SU-DHL-6 (cell line): ENCODE data around the gene PMEPA1.

Experiments
- H2AFZ ChIP-seq: fragments of 200-600 bp; sonication (generic); 2 replicates; pipeline ENCODE4 v1.6.1; 2014; ENCODE audit warnings: low read depth, mild to moderate bottlenecking, moderate library complexity, mixed read lengths, antibody characterized with exemption, low read length; ENCODE audit not compliant: severe bottlenecking
- H3F3A ChIP-seq: fragments of 200-600 bp; shearing (Covaris generic); 2 replicates; pipeline ENCODE4 v1.6.0; 2016; ENCODE audit warnings: antibody characterized with exemption, mild to moderate bottlenecking; ENCODE audit not compliant: insufficient read depth
- H3K27ac ChIP-seq: fragments of 200-600 bp; sonication (generic); 2 replicates; pipeline ENCODE4 v1.5.1; 2016; ENCODE audit warnings: low read depth, mild to moderate bottlenecking, low read length, moderate library complexity, mixed read lengths
- H3K27me3 ChIP-seq: fragments of 200-600 bp; sonication (generic), shearing (Covaris generic); 2 replicates; pipeline ENCODE4 v1.6.0; 2014; ENCODE audit warnings: mild to moderate bottlenecking, low read length
- H3K36me3 ChIP-seq: fragments of 200-600 bp; sonication (generic); 2 replicates; pipeline ENCODE4 v1.6.1; 2014; ENCODE audit warnings: mild to moderate bottlenecking, low read length, mixed read lengths
- H3K4me2 ChIP-seq: fragments of 300-600, 200-600 bp; shearing (Covaris generic), sonication (generic); 2 replicates; pipeline ENCODE4 v1.6.0; 2014; ENCODE audit warnings: low read length, low read depth, mild to moderate bottlenecking; ENCODE audit not compliant: poor library complexity, severe bottlenecking
- H3K4me3 ChIP-seq: fragments of 200-600 bp; sonication (generic); 2 replicates; pipeline ENCODE4 v1.5.1; 2014; ENCODE audit warnings: antibody characterized with exemption, low read length, mild to moderate bottlenecking, mixed read lengths; ENCODE audit not compliant: insufficient read depth, poor library complexity, severe bottlenecking
- H3K79me2 ChIP-seq: fragments of 200-600 bp; sonication (generic); 2 replicates; pipeline ENCODE4 v1.6.1; 2014; ENCODE audit warnings: mild to moderate bottlenecking, low read length, moderate library complexity; ENCODE audit not compliant: insufficient read depth
- H3K9ac ChIP-seq: fragments of 200-600 bp; sonication (generic); 2 replicates; pipeline ENCODE4 v1.7.0; 2014; ENCODE audit warnings: mild to moderate bottlenecking, low read length
- H3K9me2 ChIP-seq: fragments of 200-600 bp; sonication (generic); replicated peaks from 2 replicates; pipeline ENCODE4 v1.6.1; 2014; ENCODE audit warnings: low read length; ENCODE audit not compliant: insufficient read depth
- H3K9me3 ChIP-seq: fragments of 200-600 bp; sonication (generic); 2 replicates; pipeline ENCODE4 v1.6.1; 2014; ENCODE audit warnings: low read length, mixed read lengths; ENCODE audit not compliant: insufficient read depth
- H4K20me1 ChIP-seq: fragments of 200-600 bp; sonication (generic); 2 replicates; pipeline ENCODE4 v1.6.1; 2014; ENCODE audit warnings: low read depth, mild to moderate bottlenecking, antibody characterized with exemption, low read length, moderate library complexity, mixed read lengths
- CTCF ChIP-seq: fragments of 200-600 bp; sonication (generic); IDR thresholded peaks from one replicate; pipeline ENCODE4 v1.5.1; 2017; ENCODE audit warnings: antibody characterized with exemption, mild to moderate bottlenecking, low read length, moderate library complexity; ENCODE audit not compliant: insufficient read depth, poor library complexity, severe bottlenecking
- EZH2phosphoT487 ChIP-seq: fragments of 200-600 bp; sonication (generic), shearing (Covaris generic); conservative IDR thresholded peaks from 2 replicates; pipeline ENCODE4 v1.6.1; 2018; ENCODE audit warnings: mild to moderate bottlenecking, antibody characterized with exemption, low read length, moderate library complexity, mixed read lengths

Gene PMEPA1

DNA sequence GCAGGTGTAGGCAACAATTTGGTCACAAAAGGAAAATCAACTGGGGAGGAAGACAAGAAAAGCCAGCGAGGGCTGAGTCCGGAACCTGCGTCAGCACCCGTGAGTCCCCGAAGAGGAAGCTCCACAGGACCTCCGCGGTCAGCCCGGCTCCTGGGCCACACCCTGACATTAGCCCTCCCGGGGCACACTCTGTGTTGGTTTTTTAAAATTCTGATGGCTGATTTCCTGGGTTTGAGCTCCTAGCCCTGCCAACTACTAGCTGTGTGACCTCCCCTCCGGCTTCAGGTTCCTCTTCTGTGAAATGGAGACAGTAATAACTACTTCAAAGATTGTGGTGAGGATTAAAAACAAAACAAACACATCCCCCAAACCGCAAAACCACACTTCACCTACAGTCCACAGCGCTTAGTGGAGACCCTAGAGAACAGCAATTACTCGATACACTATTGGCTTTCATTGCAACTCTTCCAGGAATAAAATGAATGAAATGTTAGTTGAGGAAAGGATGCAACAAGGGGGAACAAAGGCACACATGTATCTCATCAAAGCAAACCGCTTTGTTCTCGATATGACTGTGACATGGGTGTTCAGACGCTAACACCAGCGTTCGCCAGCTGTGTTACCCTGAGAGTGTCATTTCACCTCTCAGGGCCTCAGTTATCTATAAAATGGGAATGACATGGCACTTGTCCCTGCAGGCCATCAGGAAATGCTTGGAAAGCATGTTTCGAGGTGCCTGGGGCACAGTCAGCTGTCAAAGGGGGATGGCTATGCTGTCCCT lies 90.6 kb downstream of the PMEPA1 start:
- no peaks in the 10 kb centered on the region for H3K79me2 ChIP-seq
- H3K9me3 ChIP-seq: no peaks in the 10 kb centered on the region
- H3K36me3 ChIP-seq: no peaks in the 10 kb centered on the region
- H2AFZ ChIP-seq: no peak overlapping the region
- H3K27ac ChIP-seq: no peak overlapping the region
- peak overlapping the region; percentile 49 for H3K4me2 ChIP-seq
- no peaks in the 10 kb centered on the region for H4K20me1 ChIP-seq
- H3F3A ChIP-seq: peaks cover 24% of the 10 kb centered on the region
- H3K27me3 ChIP-seq: no peaks in the 10 kb centered on the region; the same call in 1 of the 2 replicates
- H3K9me2 ChIP-seq: no peaks in the 10 kb centered on the region
- H3K9ac ChIP-seq: no peak overlapping the region
- TF ChIP-seq CTCF: no peak
- no peak for TF ChIP-seq EZH2phosphoT487
- H3K4me3 ChIP-seq: no peak overlapping the region

DNA sequence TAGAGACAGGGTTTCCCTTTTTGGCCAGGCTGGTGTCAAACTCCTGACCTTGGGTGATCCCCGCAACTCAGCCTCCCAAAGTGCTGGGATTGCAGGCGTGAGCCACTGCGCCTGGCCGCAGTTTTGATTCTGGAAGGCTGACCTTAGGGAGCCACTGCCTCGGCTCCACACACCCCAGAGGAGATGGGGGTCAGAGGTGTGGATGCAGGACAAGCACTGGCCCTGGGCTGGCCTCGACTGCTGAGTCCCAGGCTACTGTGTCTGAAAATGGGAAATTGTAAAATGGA lies 91.1 kb downstream of the PMEPA1 start:
- Histone ChIP-seq H2AFZ (no peak overlapping the region), H3K27ac (no peak overlapping the region), H3K9ac (no peak overlapping the region)

DNA sequence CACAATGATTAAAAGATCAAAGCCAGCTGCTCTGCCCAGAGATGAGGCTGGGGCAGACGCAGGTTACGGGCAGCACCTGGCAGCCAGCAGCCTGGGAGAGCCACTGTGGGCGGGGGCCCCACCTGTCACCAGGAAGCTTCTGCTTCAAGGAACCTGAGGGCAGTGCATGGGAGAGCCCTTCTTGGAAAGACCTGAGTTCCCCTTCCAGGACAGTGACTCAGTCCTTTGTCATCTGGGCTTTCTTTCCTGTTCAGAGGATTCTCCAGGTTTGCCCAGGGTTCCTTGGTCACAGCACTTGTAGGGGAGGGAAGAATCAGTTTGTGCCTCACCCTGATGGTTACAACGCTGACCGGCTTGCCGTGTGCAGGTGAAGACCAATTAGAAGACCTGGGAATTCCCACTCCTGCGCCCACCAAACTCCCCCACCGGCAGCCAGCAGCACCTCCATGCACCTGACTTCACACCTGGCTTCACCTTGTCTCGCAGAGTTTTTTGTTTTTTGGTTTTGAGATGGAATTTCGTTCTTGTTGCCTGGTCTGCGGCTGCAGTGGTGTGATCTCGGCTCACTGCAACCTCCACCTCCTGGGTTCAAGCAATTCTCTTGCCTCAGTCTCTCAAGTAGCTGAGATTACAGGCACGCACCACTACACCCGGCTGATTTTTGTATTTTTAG lies 91.6 kb downstream of the PMEPA1 start:
- TF ChIP-seq CTCF (no peak), EZH2phosphoT487 (0 out of 2 replicates have a peak, but pooled peaks have one; percentile 79)
- H3K27ac ChIP-seq: no peak overlapping the region
- peak overlapping the region; percentile 49 for H3K4me2 ChIP-seq

More for the DNA sequence above, 91.1 kb downstream of the PMEPA1 start:
- Histone ChIP-seq H3K9me2 (no peaks in the 10 kb centered on the region), H3K79me2 (no peaks in the 10 kb centered on the region), H3F3A (peaks cover 24% of the 10 kb centered on the region), H3K4me3 (no peak overlapping the region), H3K36me3 (no peaks in the 10 kb centered on the region), H3K4me2 (peak overlapping the region; percentile 49), H3K27me3 (no peaks in the 10 kb centered on the region; the same call in 1 of the 2 replicates), H4K20me1 (no peaks in the 10 kb centered on the region), H3K9me3 (no peaks in the 10 kb centered on the region)
- 0 out of 2 replicates have a peak, but pooled peaks have one; percentile 2 for TF ChIP-seq EZH2phosphoT487
- no peak for TF ChIP-seq CTCF

More for the DNA sequence above, 91.6 kb downstream of the PMEPA1 start:
- Histone ChIP-seq H3K9me2 (no peaks in the 10 kb centered on the region), H4K20me1 (no peaks in the 10 kb centered on the region), H3K36me3 (no peaks in the 10 kb centered on the region), H2AFZ (no peak overlapping the region), H3K9me3 (no peaks in the 10 kb centered on the region), H3K9ac (no peak overlapping the region), H3K79me2 (no peaks in the 10 kb centered on the region), H3K4me3 (no peak overlapping the region), H3F3A (peaks cover 24% of the 10 kb centered on the region), H3K27me3 (no peaks in the 10 kb centered on the region; the same call in 1 of the 2 replicates)
